Superior temporal gyrus (tissue), 1 donor: Measurements from ENCODE around the gene OBP2B.
"Not testable (repeated sequence)": the region's sequence is repeated elsewhere in the genome, so short reads cannot be mapped to it uniquely, and the experiment has no call there.

Experiments
- DNase-seq: peaks from one replicate; pipeline ENCODE4 v3.0.0-alpha.2; 2016; ENCODE audit errors: extremely low spot score

OBP2B gene, protein sequence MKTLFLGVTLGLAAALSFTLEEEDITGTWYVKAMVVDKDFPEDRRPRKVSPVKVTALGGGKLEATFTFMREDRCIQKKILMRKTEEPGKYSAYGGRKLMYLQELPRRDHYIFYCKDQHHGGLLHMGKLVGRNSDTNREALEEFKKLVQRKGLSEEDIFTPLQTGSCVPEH

DNA sequence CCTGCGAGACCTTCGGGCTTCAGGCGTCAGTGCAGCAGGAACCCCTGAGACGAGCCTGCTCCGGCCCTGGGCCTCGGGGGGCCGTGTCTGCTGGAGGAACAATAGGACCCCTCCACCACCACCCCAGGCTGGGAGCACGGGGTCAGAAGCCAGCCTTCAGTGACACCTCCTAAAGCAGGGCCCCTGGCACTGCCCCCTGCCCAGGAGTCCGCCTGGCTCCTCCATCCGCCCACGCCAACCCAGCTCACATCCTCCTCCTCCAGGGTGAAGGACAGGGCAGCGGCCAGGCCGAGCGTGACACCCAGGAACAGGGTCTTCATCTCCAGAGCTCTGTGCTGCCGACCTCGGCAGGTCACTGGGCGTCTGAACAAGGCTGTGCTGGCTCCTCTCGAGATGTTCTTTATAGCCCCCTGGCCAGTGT lies at the start of gene OBP2B:
OBP2B (minus strand) TSS at position 371 of the 421 bp plus-strand sequence; CDS start at position 320, 51 bp downstream.
- not testable (repeated sequence) for DNase-seq

DNA sequence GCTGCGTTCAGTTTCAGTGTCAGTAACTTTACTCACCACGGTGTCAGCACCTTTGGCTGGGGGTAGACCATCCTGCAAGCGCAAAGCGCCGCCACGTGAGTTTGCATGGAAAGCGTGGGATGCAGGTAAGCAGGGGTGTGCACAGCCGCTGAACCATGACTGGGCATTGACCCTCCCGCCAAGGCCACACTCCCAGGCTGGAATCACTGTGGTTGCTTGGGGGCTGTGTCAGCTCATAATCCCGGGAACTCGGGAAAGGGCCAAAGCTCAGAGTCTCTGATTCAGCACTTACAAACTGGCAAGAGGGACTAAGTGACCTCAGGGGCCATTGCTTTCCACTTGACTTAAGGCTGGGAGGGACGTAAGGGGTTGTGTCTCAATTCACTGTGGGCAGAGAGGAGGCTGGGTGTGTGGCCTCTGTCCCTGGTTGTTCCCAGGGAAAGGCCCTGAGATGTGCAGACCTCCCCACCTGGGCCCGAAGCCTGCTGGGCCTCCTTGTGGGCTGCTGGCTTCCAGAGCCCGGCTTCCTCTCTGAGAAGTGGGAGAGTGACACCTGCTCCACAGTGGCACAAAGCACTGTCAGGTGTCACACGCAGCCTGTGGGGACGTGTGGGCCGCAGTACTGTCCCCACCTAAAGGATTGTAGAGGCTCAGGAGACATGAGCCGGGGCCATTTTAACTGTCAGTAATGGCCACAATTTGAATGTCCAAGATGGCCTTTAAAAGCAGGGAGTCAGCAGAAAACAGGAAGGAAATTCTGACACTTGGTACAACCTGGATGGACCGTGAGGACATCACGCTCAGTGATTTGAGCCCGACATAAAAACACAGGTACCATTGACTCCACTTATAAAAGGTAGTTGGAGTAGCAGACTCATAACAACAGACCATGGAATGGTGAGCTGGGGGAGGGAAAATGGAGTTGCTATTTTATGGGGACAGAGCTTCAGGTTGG lies 49.3 kb upstream of the OBP2B start:
- no peak for DNase-seq

- no peak for DNase-seq
These were observed 48.5 kb upstream of the OBP2B start for GRCh38 chr9:133257465-133257956.

DNA sequence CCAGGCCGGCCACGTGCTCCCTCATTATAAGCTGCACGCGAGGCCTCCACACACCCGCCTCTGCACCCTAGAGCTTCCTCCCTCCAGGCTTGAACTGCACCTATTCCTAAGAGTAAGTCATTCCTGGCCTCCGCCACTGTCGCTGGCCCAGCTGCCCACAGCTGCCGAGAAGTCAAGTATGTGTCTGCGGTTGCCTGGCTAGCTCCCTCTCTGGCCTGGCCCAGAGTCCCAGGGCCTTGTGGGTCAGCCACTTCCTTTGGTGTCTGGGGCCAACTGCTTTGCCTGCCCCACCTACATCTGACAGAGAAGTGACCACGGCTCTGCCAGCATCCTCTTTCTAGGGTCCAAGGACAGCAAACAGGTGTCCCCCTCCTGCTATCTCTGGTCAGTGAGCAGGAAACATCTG lies 47.6 kb upstream of the OBP2B start:
- no peak for DNase-seq

DNA sequence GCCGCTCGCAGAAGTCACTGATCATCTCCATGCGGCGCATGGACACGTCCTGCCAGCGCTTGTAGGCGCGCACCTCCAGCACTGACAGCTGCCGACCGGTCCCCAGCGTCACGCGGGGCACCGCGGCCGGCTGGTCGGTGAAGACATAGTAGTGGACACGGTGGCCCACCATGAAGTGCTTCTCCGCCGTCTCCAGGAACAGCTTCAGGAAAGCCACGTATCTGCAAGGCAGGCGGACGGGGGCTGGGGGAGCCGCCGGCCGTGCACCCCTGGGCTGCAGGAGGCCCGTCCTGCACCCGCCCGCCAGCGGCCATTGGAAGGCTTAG lies 47.0 kb upstream of the OBP2B start:
- no peak for DNase-seq

GRCh38 chr9:133255371-133256135 lies 46.5 kb upstream of the OBP2B start:
- no peak for DNase-seq

DNA sequence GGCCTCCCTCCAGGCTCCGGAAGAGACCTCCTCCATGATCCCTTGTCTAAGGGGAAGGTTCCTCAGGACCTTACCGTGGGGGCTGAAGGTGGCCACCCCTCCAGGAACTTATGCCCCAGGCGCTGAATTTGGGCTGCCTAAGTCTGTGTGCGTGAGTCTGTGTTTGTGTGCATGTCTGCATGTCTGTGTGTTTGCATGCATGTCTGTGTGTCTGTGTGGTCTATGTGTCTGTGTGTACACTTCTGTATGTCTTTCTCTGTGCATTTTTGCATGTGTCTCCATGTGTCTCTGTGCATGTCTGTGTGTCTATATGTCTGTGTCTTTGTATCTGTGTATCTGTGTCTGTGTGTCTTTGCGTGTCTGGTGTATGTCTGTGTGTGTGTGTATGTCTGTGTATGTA lies 45.4 kb upstream of the OBP2B start:
- no peak for DNase-seq

- DNase-seq, result no peak
These were observed 44.2 kb upstream of the OBP2B start for GRCh38 chr9:133253268-133253667.

DNA sequence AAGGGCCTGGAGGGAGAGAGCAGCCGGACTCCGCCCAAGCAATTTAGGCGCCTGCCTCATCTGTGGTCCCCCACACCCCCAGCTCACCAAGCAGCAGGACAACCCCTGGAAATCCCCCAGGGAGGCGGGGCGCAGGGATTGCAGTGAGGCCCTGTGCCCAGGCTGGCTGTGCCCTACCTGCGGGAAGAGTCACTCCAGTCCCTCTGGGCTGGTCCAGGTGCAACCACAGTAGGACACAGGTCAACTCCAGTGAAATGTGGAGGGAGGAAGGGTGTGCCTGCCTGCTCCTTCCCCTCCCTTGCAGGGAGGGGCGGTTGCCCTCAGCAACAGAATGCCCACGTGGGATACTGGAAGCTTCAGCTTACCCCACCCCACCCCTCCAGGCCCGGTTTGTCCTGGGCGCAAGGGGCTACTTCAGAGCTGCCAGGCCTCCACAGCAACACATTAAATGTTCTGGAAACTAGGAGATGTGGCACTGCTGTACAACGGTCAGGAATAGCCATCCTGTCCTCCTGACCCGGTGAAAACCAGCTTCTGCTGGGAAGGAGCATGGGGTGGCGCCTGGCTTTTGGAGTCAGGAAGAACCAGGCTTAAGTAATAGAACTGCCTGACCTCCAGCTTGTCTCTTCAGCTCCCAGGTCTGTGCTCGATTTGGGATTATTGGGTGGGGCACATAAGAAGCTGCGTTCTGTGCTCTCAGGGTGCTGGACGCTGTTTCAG lies 43.4 kb upstream of the OBP2B start:
- no peak for DNase-seq

- DNase-seq, result no peak
These were observed 42.7 kb upstream of the OBP2B start for GRCh38 chr9:133251773-133252172.

- not testable (repeated sequence) for DNase-seq
These were observed 42.2 kb upstream of the OBP2B start for GRCh38 chr9:133251221-133251620.

GRCh38 chr9:133250741-133251170 lies 41.7 kb upstream of the OBP2B start:
- no peak for DNase-seq

DNA sequence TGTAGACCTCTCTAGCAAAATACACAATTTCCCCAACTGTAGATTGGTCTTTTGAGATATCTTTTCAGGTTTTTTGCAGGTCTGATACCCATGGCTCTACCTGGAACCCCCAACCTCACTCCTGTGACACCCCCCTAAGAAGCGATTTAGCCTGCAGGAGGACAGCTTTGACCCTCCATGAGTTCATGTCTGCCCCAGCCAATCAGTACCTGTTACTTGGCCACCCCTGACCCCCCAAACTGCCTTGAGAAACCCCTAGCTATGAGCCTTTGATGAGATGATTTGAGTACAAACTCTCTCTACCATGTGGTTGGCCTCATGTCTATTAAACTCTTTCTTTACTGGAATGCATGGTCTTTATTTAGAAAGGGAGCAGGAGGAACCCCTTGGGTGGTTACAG lies 40.3 kb upstream of the OBP2B start:
- DNase-seq, result no peak

GRCh38 chr9:133248726-133249295 lies 39.8 kb upstream of the OBP2B start:
- DNase-seq, result no peak

DNA sequence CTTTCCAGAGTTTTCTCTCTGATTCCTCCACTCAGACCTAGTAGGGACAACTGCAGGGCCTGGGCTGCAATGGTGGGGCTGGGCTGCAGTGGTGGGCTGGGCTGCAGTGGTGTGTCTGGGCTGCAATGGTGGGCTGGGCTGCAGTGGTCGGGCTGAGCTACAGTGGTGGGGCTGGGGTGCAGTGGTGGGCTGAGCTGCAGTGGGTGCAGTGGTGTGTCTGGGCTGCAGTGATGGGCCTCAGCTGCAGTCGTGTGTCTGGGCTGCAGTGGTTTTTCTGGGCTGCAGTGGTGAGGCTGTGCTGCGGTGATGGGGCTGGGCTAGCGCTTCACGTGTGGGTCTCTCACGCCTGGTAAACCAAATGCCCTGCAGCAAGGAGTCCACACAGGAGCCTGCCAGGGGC lies 38.6 kb upstream of the OBP2B start:
- DNase-seq, result no peak

- DNase-seq, result no peak
These were observed 37.9 kb upstream of the OBP2B start for GRCh38 chr9:133246991-133247390.

DNA sequence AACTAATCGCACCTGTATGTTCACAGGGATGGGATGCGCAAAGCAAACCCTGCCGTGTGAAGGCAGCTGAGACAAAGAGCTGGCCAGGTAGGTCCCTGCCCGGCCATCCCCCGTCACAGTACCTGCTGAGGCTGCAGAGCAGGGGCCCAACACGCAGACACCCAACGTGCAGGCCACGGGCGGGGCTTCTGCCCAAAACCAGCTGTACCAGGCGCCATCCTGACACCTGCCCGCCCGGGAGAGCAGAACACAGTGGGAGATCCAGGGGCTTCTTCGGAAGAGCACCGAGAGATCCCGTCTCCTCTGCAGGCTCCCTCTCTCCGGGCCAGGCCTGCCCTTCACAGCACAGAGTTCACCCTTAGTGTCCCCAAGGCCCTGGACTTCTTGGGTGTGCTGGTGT lies 37.5 kb upstream of the OBP2B start:
- no peak for DNase-seq

- DNase-seq, result no peak
These were observed 33.9 kb upstream of the OBP2B start for GRCh38 chr9:133242991-133243390.

GRCh38 chr9:133242241-133242640 lies 33.2 kb upstream of the OBP2B start:
- DNase-seq, result no peak

DNA sequence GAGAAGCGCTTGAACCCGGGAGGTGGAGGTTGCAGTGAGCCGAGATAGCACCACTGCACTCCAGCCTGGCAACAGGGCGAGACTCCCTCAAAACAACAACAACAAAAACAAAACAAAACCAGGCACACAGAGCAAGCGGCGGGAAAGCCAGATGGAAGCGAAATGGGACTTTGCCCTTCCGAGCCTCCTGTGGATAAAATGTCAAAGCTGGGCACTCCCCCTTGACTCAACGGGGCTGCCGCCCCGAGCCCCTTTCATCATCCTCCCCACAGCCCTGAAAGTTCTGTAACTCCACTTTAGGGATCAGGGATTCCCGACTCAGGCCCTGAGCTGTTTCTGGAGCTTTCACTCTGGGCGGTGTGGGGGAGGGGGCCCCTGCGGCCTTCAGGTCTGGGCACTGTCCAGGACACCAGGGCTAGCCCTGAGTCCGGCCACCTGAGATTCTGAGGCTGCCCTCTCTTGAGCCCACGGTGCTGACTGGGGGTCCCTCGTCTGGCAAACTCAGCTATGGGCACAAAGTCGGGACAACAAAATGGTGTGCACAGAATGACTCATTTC lies 30.6 kb upstream of the OBP2B start:
- DNase-seq, result no peak
